Measurements from ENCODE around the gene OSM.

GRCh38 chr22:30216710-30217109 is 49.9 kb downstream of the OSM start:
- TF ChIP-seq, protein P1, sequence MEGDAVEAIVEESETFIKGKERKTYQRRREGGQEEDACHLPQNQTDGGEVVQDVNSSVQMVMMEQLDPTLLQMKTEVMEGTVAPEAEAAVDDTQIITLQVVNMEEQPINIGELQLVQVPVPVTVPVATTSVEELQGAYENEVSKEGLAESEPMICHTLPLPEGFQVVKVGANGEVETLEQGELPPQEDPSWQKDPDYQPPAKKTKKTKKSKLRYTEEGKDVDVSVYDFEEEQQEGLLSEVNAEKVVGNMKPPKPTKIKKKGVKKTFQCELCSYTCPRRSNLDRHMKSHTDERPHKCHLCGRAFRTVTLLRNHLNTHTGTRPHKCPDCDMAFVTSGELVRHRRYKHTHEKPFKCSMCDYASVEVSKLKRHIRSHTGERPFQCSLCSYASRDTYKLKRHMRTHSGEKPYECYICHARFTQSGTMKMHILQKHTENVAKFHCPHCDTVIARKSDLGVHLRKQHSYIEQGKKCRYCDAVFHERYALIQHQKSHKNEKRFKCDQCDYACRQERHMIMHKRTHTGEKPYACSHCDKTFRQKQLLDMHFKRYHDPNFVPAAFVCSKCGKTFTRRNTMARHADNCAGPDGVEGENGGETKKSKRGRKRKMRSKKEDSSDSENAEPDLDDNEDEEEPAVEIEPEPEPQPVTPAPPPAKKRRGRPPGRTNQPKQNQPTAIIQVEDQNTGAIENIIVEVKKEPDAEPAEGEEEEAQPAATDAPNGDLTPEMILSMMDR (IDR thresholded peaks at IDR 0.05) = no peak
- TF ChIP-seq POLR2A (IDR thresholded peaks at IDR 0.05) (no peak), POLR2AphosphoS5 (IDR thresholded peaks at IDR 0.05) (no peak)
